Glomerular visceral epithelial cell (primary cell): Measurements from ENCODE around the gene ECHS1.
"Not testable (repeated sequence)": the region's sequence is repeated elsewhere in the genome, so short reads cannot be mapped to it uniquely, and the experiment has no call there.

Experiments
- DNase-seq: peaks from one replicate; pipeline ENCODE4 v3.0.0-alpha.2; 2016; ENCODE audit errors: extremely low spot score

The ECHS1 gene

GRCh38 chr10:133399123-133399601, 26.0 kb upstream of the ECHS1 start:
- DNase-seq = no peak

- no peak for DNase-seq
Observed at GRCh38 chr10:133397938-133398337, 24.8 kb upstream of the ECHS1 start.

GRCh38 chr10:133396035-133396624, 23.0 kb upstream of the ECHS1 start:
- no peak for DNase-seq

GRCh38 chr10:133394801-133395221, 21.7 kb upstream of the ECHS1 start:
- DNase-seq = no peak

- peak; percentile 94 for DNase-seq
Observed at GRCh38 chr10:133394064-133394663, 21.0 kb upstream of the ECHS1 start, which contains the start of gene MTG1. Gene MTG1, plus strand, starts transcription at chr10:133394157. Its CDS starts 64 bp downstream, at chr10:133394221.

- no peak for DNase-seq
Observed at GRCh38 chr10:133393401-133394063, 20.4 kb upstream of the ECHS1 start.

- DNase-seq = no peak
Observed at GRCh38 chr10:133391761-133392518, 18.8 kb upstream of the ECHS1 start.

- DNase-seq = no peak
Observed at GRCh38 chr10:133391249-133391635, 18.1 kb upstream of the ECHS1 start.

GRCh38 chr10:133390597-133391248, 17.6 kb upstream of the ECHS1 start:
- DNase-seq = no peak

- DNase-seq = no peak
Observed at GRCh38 chr10:133388973-133389818, 16.0 kb upstream of the ECHS1 start.

GRCh38 chr10:133388236-133388972, 15.2 kb upstream of the ECHS1 start:
- no peak for DNase-seq

- not testable (repeated sequence) for DNase-seq
Observed at GRCh38 chr10:133386951-133387350, 13.8 kb upstream of the ECHS1 start.

- DNase-seq = no peak
Observed at GRCh38 chr10:133385214-133385613, 12.1 kb upstream of the ECHS1 start.

GRCh38 chr10:133384071-133384470, 10.9 kb upstream of the ECHS1 start:
- no peak for DNase-seq

GRCh38 chr10:133383551-133383950, 10.4 kb upstream of the ECHS1 start:
- no peak for DNase-seq

- DNase-seq = no peak
Observed at GRCh38 chr10:133381036-133381435, 7.9 kb upstream of the ECHS1 start.

- no peak for DNase-seq
Observed at GRCh38 chr10:133379801-133380666, 6.9 kb upstream of the ECHS1 start.

GRCh38 chr10:133379152-133379800, 6.1 kb upstream of the ECHS1 start, which contains the start of gene PAOX:
Gene PAOX, plus strand, starts transcription at chr10:133379262. Its CDS starts 55 bp downstream, at chr10:133379317.
- DNase-seq = peak; percentile 80
